HepG2 (cell line): Measurements from ENCODE around the gene FAM167B. TPM values are rescaled to one million over a fixed set of nuclear protein-coding genes. Genes with fewer than 3 reads are reported as not detected.
A peak's percentile ranks its signal among the peaks of the same experiment; 100 is the strongest.

Experiments
- CEBPZ ChIP-seq: IDR thresholded peaks from 2 replicates; pipeline ENCODE4 v1.6.1; 2012; ENCODE audit warnings: low read length, improper control_type of control experiment
- DRAP1 ChIP-seq: IDR thresholded peaks from 2 replicates; pipeline ENCODE4 v1.6.1; 2016; ENCODE audit warnings: missing genetic modification reagents, missing compliant biosample characterization
- MAFK ChIP-seq, 2 experiments: IDR thresholded peaks in 1 of 2; conservative IDR thresholded peaks in 1 of 2; 2 replicates each; pipeline ENCODE4 v1.6.1; 2011; ENCODE audit warnings: improper control_type of control experiment in 2 of 2, low read length in 2 of 2
- MIXL1 ChIP-seq: IDR thresholded peaks from 2 replicates; pipeline ENCODE4 v1.6.1; 2016
- RNF2 ChIP-seq: fragments of 450-650 bp; conservative IDR thresholded peaks from 2 replicates; pipeline ENCODE4 v1.6.1; 2016; ENCODE audit warnings: low read depth
- SIN3A ChIP-seq: IDR thresholded peaks from 2 replicates; pipeline ENCODE4 v1.6.1; 2011; ENCODE audit warnings: low read depth, mild to moderate bottlenecking, control low read depth, low read length, borderline replicate concordance
- TBP ChIP-seq: sonication (generic); formaldehyde crosslinking; IDR thresholded peaks from 2 replicates; pipeline ENCODE4 v1.5.0; 2020; ENCODE audit warnings: missing genetic modification reagents
- THAP7 ChIP-seq: sonication (generic); formaldehyde crosslinking; IDR thresholded peaks from 2 replicates; pipeline ENCODE4 v1.8.1; 2023; ENCODE audit warnings: mild to moderate bottlenecking, missing genetic modification reagents
- ZBTB42 ChIP-seq: sonication (generic); formaldehyde crosslinking; IDR thresholded peaks from 2 replicates; pipeline ENCODE4 v1.5.0; 2020; ENCODE audit warnings: mild to moderate bottlenecking, missing genetic modification reagents
- ZEB1 ChIP-seq: IDR thresholded peaks from 2 replicates; pipeline ENCODE4 v1.6.1; 2012; ENCODE audit warnings: mild to moderate bottlenecking, low read depth, inconsistent platforms; ENCODE audit not compliant: insufficient replicate concordance
- ZNF879 ChIP-seq: sonication (generic); formaldehyde crosslinking; IDR thresholded peaks from 2 replicates; pipeline ENCODE4 v1.8.1; 2023; ENCODE audit warnings: missing genetic modification reagents
- polyA plus RNA-seq, 8 experiments: library from polyadenylated mRNA; depleted of rRNA in 3 of 8; stranded (reverse) in 7 of 8; unstranded in 1 of 8; fragments of >200 nt; fragmentation: Illumina TruSeq in 4 of 8; extraction: Trizol in 4 of 8; gene quantifications; 2 replicates each; pipeline versions ENCODE4 v1.2.1 to v1.2.3, GENCODE V29; 2011 to 2016; ENCODE audit warnings: low read depth in 4 of 8, missing spikeins in 1 of 8, mixed read lengths in 1 of 8; ENCODE audit not compliant: insufficient read depth in 1 of 8
- total RNA-seq, 5 experiments: library from RNA; depleted of rRNA; stranded (reverse); fragments of >200 nt; fragmentation: Illumina TruSeq; extraction: Trizol; gene quantifications; 2 replicates each; pipeline ENCODE4 v1.2.3, GENCODE V29; 2016; ENCODE audit warnings: low read depth in 1 of 5
- TF ChIP-seq, protein P1 (sequence below): sonication (generic); formaldehyde crosslinking; IDR thresholded peaks from 2 replicates; pipeline ENCODE4 v1.5.0; 2020; ENCODE audit warnings: mild to moderate bottlenecking, missing genetic modification reagents
- TF ChIP-seq, protein P2 (sequence below): sonication (generic); formaldehyde crosslinking; IDR thresholded peaks from 2 replicates; pipeline ENCODE4 v1.4.0; 2020; ENCODE audit warnings: missing genetic modification reagents, mild to moderate bottlenecking, borderline replicate concordance
- TF ChIP-seq, protein P3 (sequence below): sonication (generic); formaldehyde crosslinking; IDR thresholded peaks from 2 replicates; pipeline ENCODE4 v1.4.0; 2020; ENCODE audit warnings: missing genetic modification reagents, mild to moderate bottlenecking, borderline replicate concordance

The FAM167B gene
- total and polyA plus RNA-seq, 2 of the 13 experiments (the other 11 are each of a cell fraction or from before 2014, with no cell fraction given): 0.15 to 0.70 TPM

- TF ChIP-seq MIXL1 (CRISPR knock-in tag) (no peak), ZNF879 (no peak), SIN3A (peak; percentile 82; the same call in 1 of the 2 replicates), CEBPZ (no peak), TBP (CRISPR knock-in tag) (no peak), RNF2 (no peak), MAFK (conservative IDR thresholded peaks at IDR 0.05 in 1 of 2, IDR thresholded peaks at IDR 0.05 in 1 of 2; ENCODE audit: low read length in 2 of 2) (no peak), ZBTB42 (no peak), ZEB1 (no peak), DRAP1 (peak; percentile 53; the same call in 1 of the 2 replicates), THAP7 (CRISPR knock-in tag) (no peak)
- TF ChIP-seq, protein P1, sequence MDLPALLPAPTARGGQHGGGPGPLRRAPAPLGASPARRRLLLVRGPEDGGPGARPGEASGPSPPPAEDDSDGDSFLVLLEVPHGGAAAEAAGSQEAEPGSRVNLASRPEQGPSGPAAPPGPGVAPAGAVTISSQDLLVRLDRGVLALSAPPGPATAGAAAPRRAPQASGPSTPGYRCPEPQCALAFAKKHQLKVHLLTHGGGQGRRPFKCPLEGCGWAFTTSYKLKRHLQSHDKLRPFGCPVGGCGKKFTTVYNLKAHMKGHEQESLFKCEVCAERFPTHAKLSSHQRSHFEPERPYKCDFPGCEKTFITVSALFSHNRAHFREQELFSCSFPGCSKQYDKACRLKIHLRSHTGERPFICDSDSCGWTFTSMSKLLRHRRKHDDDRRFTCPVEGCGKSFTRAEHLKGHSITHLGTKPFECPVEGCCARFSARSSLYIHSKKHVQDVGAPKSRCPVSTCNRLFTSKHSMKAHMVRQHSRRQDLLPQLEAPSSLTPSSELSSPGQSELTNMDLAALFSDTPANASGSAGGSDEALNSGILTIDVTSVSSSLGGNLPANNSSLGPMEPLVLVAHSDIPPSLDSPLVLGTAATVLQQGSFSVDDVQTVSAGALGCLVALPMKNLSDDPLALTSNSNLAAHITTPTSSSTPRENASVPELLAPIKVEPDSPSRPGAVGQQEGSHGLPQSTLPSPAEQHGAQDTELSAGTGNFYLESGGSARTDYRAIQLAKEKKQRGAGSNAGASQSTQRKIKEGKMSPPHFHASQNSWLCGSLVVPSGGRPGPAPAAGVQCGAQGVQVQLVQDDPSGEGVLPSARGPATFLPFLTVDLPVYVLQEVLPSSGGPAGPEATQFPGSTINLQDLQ: 0 out of 2 replicates have a peak, but pooled peaks have one; percentile 68
- TF ChIP-seq, protein P2, sequence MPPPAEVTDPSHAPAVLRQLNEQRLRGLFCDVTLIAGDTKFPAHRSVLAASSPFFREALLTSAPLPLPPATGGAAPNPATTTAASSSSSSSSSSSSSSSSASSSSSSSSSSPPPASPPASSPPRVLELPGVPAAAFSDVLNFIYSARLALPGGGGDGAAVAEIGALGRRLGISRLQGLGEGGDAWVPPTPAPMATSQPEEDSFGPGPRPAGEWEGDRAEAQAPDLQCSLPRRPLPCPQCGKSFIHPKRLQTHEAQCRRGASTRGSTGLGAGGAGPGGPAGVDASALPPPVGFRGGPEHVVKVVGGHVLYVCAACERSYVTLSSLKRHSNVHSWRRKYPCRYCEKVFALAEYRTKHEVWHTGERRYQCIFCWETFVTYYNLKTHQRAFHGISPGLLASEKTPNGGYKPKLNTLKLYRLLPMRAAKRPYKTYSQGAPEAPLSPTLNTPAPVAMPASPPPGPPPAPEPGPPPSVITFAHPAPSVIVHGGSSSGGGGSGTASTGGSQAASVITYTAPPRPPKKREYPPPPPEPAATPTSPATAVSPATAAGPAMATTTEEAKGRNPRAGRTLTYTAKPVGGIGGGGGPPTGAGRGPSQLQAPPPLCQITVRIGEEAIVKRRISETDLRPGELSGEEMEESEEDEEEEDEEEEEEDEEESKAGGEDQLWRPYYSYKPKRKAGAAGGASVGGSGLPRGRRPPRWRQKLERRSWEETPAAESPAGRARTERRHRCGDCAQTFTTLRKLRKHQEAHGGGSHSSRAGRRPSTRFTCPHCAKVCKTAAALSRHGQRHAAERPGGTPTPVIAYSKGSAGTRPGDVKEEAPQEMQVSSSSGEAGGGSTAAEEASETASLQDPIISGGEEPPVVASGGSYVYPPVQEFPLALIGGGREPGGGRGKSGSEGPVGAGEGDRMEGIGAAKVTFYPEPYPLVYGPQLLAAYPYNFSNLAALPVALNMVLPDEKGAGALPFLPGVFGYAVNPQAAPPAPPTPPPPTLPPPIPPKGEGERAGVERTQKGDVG: no peak
- TF ChIP-seq, protein P3, sequence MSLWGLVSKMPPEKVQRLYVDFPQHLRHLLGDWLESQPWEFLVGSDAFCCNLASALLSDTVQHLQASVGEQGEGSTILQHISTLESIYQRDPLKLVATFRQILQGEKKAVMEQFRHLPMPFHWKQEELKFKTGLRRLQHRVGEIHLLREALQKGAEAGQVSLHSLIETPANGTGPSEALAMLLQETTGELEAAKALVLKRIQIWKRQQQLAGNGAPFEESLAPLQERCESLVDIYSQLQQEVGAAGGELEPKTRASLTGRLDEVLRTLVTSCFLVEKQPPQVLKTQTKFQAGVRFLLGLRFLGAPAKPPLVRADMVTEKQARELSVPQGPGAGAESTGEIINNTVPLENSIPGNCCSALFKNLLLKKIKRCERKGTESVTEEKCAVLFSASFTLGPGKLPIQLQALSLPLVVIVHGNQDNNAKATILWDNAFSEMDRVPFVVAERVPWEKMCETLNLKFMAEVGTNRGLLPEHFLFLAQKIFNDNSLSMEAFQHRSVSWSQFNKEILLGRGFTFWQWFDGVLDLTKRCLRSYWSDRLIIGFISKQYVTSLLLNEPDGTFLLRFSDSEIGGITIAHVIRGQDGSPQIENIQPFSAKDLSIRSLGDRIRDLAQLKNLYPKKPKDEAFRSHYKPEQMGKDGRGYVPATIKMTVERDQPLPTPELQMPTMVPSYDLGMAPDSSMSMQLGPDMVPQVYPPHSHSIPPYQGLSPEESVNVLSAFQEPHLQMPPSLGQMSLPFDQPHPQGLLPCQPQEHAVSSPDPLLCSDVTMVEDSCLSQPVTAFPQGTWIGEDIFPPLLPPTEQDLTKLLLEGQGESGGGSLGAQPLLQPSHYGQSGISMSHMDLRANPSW (CRISPR knock-in tag): no peak
Measured at GRCh38 chr1:32205401-32206370, 41.3 kb upstream of the FAM167B start, which contains the start of gene IQCC (continued).
